ENCODE data around the gene MSANTD1. TPM values are rescaled to one million over a fixed set of nuclear protein-coding genes. Genes with fewer than 3 reads are reported as not detected.

MSANTD1 gene
- polyA plus RNA-seq, 1 experiment = 0.10 TPM

DNA sequence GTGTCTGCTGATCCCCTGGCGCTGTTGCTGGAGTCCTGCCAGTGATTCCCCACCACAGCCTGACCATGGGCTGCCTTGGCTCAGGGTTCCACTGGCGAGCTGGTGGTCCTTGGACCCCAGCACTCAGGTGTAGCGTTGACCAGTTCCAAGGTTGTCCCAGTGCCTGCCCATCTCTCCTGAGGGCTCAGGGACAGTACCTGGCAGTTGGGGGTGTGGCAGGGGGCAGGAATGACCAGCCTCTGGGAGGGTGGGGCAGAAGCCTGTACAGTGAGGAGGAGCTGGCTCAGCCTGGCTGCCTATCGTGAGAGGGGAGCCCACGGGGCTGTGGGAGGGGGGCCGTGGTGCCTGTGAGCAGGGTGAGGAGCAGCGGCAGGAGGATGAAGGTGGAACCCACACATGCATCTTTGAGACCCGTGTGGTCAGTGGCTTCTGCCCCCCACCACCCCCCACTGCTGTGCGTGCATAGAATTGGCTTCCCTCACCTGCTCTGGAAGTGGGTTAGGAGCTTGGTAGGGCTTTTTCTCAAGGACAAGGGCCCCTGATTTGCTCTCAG, 12.6 kb upstream of the MSANTD1 start:
- CTCF ChIA-PET = interaction anchor here (1.2 to 1.8 kb wide), 2 partner anchors 14 to 16 kb away, joined by 3 to 4 read pairs; no protein-coding TSS in a partner anchor
- H3K27me3 ChIP-seq (ENCODE audit: control insufficient read depth, insufficient read depth, low read length) = no peaks in the 10 kb centered on the region
- TF ChIP-seq, protein P1, sequence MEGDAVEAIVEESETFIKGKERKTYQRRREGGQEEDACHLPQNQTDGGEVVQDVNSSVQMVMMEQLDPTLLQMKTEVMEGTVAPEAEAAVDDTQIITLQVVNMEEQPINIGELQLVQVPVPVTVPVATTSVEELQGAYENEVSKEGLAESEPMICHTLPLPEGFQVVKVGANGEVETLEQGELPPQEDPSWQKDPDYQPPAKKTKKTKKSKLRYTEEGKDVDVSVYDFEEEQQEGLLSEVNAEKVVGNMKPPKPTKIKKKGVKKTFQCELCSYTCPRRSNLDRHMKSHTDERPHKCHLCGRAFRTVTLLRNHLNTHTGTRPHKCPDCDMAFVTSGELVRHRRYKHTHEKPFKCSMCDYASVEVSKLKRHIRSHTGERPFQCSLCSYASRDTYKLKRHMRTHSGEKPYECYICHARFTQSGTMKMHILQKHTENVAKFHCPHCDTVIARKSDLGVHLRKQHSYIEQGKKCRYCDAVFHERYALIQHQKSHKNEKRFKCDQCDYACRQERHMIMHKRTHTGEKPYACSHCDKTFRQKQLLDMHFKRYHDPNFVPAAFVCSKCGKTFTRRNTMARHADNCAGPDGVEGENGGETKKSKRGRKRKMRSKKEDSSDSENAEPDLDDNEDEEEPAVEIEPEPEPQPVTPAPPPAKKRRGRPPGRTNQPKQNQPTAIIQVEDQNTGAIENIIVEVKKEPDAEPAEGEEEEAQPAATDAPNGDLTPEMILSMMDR (IDR thresholded peaks at IDR 0.05; ENCODE audit: insufficient read depth, low read depth, low read length) = no peak
- DNase-seq (ENCODE audit: low read depth) = no peak
- POLR2A ChIA-PET = no interaction called here
- H3K36me3 ChIP-seq (ENCODE audit: control insufficient read depth, insufficient read depth, low read length) = peaks cover 29% of the 10 kb centered on the region
- H3K4me3 ChIP-seq (ENCODE audit: low read depth, low read length) = no peak overlapping the region

DNA sequence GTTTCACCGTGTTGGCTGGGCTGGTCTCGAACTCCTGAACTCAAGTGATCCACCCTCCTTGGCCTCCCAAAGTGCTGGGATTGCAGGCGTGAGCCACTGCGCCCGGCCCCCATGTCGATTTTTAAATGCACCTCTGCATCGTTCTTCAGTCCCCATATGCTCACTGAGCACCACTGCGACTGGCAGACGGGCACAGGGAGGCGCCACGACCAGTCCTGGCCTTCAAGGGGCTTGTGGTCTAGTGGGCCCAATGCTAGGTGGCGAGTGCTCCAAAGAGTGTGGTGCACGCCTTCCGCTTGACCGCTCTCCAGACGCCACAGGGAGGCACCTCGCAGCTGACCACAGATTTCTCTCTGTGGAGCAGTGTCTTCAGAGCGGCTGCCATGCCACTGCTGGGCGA, 11.7 kb upstream of the MSANTD1 start:
- POLR2A ChIA-PET = no interaction called here
- CTCF ChIA-PET = interaction anchor here (1.2 to 1.8 kb wide), 2 partner anchors 14 to 17 kb away, joined by 3 to 4 read pairs; no protein-coding TSS in a partner anchor
- DNase-seq (ENCODE audit: low read depth) = no peak
- H3K4me3 ChIP-seq (ENCODE audit: low read depth, low read length) = no peak overlapping the region
- TF ChIP-seq, protein P1 (IDR thresholded peaks at IDR 0.05; ENCODE audit: insufficient read depth, low read depth, low read length) = no peak
- H3K27me3 ChIP-seq (ENCODE audit: control insufficient read depth, insufficient read depth, low read length) = no peaks in the 10 kb centered on the region
- peaks cover 26% of the 10 kb centered on the region for H3K36me3 ChIP-seq (ENCODE audit: control insufficient read depth, insufficient read depth, low read length)

DNA sequence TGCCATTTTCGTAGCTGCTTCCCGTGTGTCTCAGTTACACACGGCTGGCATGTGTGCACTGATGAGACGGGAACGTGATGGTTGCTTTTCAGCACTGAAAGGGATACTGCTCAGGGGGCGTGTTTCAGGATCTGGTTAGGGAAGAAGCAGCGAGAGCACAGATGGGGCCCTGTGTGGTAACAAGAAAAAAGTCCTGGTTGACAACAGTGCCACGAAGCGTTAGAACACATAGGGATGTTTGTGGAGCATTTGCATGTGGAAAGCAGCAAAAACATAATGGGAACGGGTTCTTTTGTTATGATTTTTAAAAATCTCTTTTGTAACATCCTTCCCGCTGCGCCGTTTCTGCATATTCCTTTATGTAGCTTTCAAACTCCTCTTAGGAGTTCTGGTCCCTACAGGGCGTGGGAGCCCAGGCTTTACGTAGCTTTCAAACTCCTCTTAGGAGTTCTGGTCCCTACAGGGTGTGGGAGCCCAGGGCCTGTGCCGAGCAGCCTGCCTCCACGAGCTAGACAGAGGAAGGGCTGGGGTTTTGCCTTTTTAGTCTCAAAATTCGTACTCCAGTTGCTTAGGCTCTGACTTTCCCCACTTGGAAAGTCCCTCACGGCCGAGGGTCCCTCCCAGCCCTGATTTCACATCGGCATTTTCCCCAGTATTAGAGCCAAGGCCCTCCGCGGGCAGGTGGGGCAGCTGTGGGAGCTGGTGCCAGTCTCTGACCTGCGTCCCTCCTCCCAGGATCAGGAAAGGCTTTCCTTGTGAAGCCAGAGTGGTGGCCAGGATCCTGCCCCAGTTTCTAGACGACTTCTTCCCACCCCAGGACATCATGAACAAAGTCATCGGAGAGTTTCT, 11.0 kb upstream of the MSANTD1 start:
- TF ChIP-seq, protein P1 (IDR thresholded peaks at IDR 0.05; ENCODE audit: insufficient read depth, low read depth, low read length) = no peak
- POLR2A ChIA-PET = no interaction called here
- H3K36me3 ChIP-seq (ENCODE audit: control insufficient read depth, insufficient read depth, low read length) = peaks cover 23% of the 10 kb centered on the region
- no peak for DNase-seq (ENCODE audit: low read depth)
- H3K4me3 ChIP-seq (ENCODE audit: low read depth, low read length) = no peak overlapping the region
- no peaks in the 10 kb centered on the region for H3K27me3 ChIP-seq (ENCODE audit: control insufficient read depth, insufficient read depth, low read length)
- CTCF ChIA-PET = interaction anchor here (1.2 to 1.8 kb wide), 2 partner anchors 15 to 18 kb away, joined by 3 to 4 read pairs; no protein-coding TSS in a partner anchor

DNA sequence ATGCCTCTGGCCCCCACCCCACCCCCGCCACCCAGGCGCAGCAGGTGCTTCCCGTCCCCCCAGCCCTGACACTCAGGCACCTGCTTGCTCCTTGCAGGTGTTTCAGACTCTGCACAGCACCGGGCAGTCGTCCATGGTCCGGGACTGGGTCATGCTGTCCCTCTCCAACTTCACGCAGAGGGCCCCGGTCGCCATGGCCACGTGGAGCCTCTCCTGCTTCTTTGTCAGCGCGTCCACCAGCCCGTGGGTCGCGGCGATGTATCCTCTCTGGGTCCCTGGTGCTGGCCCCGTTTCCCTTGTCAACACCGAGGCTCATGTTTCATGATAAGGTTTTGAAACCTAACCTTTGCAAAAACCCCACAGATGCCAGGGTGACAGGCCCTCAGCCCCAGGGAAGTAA, 10.2 kb upstream of the MSANTD1 start:
- POLR2A ChIA-PET = no interaction called here
- Histone ChIP-seq H3K4me3 (ENCODE audit: low read depth, low read length) (no peak overlapping the region), H3K36me3 (ENCODE audit: control insufficient read depth, insufficient read depth, low read length) (peaks cover 24% of the 10 kb centered on the region), H3K27me3 (ENCODE audit: control insufficient read depth, insufficient read depth, low read length) (no peaks in the 10 kb centered on the region)
- CTCF ChIA-PET = no interaction called here
- TF ChIP-seq, protein P1 (IDR thresholded peaks at IDR 0.05; ENCODE audit: insufficient read depth, low read depth, low read length) = no peak
- DNase-seq (ENCODE audit: low read depth) = no peak

DNA sequence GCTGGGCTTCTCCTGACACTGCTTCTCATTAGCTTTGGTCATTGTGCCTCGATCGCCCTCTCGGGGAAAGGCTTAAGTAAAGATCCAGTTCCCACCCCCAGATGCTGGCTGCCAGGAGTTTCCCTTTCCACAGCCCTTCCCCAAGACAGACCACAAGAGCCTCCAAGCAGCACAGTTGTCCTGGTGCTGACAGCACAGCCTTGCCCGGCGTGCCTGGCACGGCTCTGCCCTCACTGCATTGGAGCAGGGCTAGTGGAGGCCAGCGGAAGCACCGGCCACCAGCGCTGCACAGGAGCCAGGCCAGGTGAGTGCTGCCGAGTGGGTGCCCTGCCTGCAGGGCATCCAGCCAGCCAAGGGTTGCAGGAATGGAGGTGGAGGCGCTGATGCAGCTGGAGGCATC, 9.7 kb upstream of the MSANTD1 start:
- DNase-seq (ENCODE audit: low read depth) = no peak
- ChIA-PET POLR2A (no interaction called here), CTCF (no interaction called here)
- no peak overlapping the region for H3K4me3 ChIP-seq (ENCODE audit: low read depth, low read length)
- H3K27me3 ChIP-seq (ENCODE audit: control insufficient read depth, insufficient read depth, low read length) = no peaks in the 10 kb centered on the region
- H3K36me3 ChIP-seq (ENCODE audit: control insufficient read depth, insufficient read depth, low read length) = peaks cover 21% of the 10 kb centered on the region
- TF ChIP-seq, protein P1 (IDR thresholded peaks at IDR 0.05; ENCODE audit: insufficient read depth, low read depth, low read length) = no peak

Measured in BJ (cell line).